Gastroesophageal sphincter (tissue), 4 donors: ENCODE results near the gene UROS. TPM values are rescaled to one million over a fixed set of nuclear protein-coding genes. Genes with fewer than 3 reads are reported as not detected.

Source experiments
- ATAC-seq: fragments of 150-250 bp; one replicate; pipeline ENCODE4 v1.9.1; 2016; ENCODE audit warnings: mild to moderate bottlenecking, moderate library complexity
- H3K27ac ChIP-seq, 4 donors: fragments of 200-600 bp; sonication (generic) in 3 of 4; 1 replicate in 3 of 4; 2 replicates in 1 of 4; pipeline ENCODE4 v1.5.1; 2016 to 2019
- H3K27me3 ChIP-seq: fragments of 200-600 bp; sonication (generic); one replicate; pipeline ENCODE4 v1.5.1; 2019
- H3K36me3 ChIP-seq, 2 donors: fragments of 200-600 bp; sonication (generic); one replicate each; pipeline ENCODE4 v1.5.1; 2019; ENCODE audit warnings: control low read depth in 1 of 2
- H3K4me1 ChIP-seq, 3 donors: fragments of 200-600 bp; sonication (generic); 1 replicate in 2 of 3; 2 replicates in 1 of 3; pipeline ENCODE4 v1.5.1; 2016 to 2019; ENCODE audit warnings: control low read depth in 2 of 3
- H3K4me3 ChIP-seq, 2 donors: fragments of 200-600 bp; sonication (generic); one replicate each; pipeline ENCODE4 v1.5.1; 2019; ENCODE audit warnings: mild to moderate bottlenecking in 1 of 2, moderate library complexity in 1 of 2
- H3K9me3 ChIP-seq, 3 donors: fragments of 200-600 bp; sonication (generic); one replicate each; pipeline ENCODE4 v1.5.1; 2017 to 2019; ENCODE audit warnings: control low read depth in 2 of 3
- EP300 ChIP-seq: sonication (generic); formaldehyde crosslinking; IDR thresholded peaks from one replicate; pipeline ENCODE4 v1.6.1; 2017; ENCODE audit warnings: antibody characterized with exemption, mild to moderate bottlenecking
- POLR2A ChIP-seq, 2 donors: fragments of 450-650 bp; IDR thresholded peaks; one replicate each; pipeline ENCODE4 v1.6.1; 2017; ENCODE audit warnings: antibody characterized with exemption in 2 of 2, mild to moderate bottlenecking in 2 of 2, moderate library complexity in 1 of 2
- POLR2AphosphoS5 ChIP-seq: sonication (generic); formaldehyde crosslinking; IDR thresholded peaks from one replicate; pipeline ENCODE4 v1.6.1; 2017; ENCODE audit warnings: antibody characterized with exemption
- WGBS, 2 donors: methylation state at CpG; one replicate each; pipeline ENCODE4 v1.1.5; 2018; ENCODE audit warnings: low coverage in 1 of 2; 5-methylcytosine and 5-hydroxymethylcytosine counted together
- total RNA-seq, 4 donors: library from RNA; depleted of rRNA; stranded (reverse); fragments of >200 nt; gene quantifications; one replicate each; pipeline ENCODE4 v1.1.0, GENCODE V29; 2016
- TF ChIP-seq, protein P1 (sequence below), 4 experiments: fragments of 200-600 bp in 2 of 4; fragments of 450-650 bp in 2 of 4; sonication (generic) in 1 of 4; IDR thresholded peaks; one replicate each; pipeline ENCODE4 v1.5.1; 2017 to 2019; ENCODE audit warnings: antibody characterized with exemption in 4 of 4, mild to moderate bottlenecking in 2 of 4, moderate library complexity in 2 of 4

Gene UROS
- total RNA-seq, 4 donors from 2014 or later: 25.3 to 64.0 (median 39.1) TPM

DNA sequence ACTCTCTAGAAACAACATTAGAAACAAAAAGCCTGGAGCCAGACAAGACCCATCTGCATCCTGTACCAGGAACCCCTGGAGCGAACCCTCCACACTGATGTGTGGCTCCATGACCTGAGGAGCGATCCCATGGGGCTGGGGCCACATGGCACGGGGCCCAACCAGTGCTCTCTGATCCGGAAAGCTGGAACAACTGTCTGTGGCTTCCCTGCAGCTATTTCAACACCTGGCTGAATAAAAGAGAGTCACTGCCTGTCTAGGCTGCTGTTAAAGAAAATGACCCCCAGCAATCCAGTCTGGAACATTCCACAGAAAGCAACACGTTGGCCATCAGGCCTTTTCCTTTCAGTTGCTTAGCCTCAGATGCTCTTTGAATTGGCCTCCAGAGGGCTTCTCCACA is 20.9 kb downstream of the UROS start:
- ATAC-seq: no peak
- WGBS, 2 donors: 75% methylated on average over 1 of the region's 5 CpGs; no CpG with 5 or more reads in 1 of the 2 donors
- peaks cover 0 to 98% of the 10 kb centered on the region in 2 donors for H3K36me3 ChIP-seq

DNA sequence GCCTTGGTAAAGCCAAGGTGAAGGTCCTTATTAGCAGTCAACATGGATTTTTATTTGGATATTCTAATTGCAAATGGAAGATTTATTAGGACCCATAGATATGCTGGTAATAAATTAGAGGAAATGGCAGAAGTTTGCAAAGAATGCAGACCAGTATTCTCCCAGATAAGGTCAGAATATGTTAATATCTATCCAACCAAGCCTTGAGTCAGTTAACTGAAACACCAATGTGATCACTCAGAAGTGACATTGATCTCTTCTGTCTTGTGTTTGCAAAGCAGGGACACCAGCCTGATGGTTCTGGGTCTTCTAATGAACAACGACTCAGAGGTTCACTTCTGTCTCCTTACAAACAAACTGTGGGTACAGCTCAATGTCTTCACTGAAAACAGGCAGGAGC is 21.5 kb downstream of the UROS start:
- H3K27me3 ChIP-seq: no peaks in the 10 kb centered on the region
- H3K4me1 ChIP-seq: no peaks in the 10 kb centered on the region
- no peak for ATAC-seq
- H3K27ac ChIP-seq: no peak overlapping the region
- WGBS, 2 donors: 91 to 100% methylated on average over 1 of the region's 1 CpG
- TF ChIP-seq POLR2A (IDR thresholded peaks at IDR 0.05) (no peak), EP300 (no peak), POLR2AphosphoS5 (no peak)
- TF ChIP-seq, protein P1, sequence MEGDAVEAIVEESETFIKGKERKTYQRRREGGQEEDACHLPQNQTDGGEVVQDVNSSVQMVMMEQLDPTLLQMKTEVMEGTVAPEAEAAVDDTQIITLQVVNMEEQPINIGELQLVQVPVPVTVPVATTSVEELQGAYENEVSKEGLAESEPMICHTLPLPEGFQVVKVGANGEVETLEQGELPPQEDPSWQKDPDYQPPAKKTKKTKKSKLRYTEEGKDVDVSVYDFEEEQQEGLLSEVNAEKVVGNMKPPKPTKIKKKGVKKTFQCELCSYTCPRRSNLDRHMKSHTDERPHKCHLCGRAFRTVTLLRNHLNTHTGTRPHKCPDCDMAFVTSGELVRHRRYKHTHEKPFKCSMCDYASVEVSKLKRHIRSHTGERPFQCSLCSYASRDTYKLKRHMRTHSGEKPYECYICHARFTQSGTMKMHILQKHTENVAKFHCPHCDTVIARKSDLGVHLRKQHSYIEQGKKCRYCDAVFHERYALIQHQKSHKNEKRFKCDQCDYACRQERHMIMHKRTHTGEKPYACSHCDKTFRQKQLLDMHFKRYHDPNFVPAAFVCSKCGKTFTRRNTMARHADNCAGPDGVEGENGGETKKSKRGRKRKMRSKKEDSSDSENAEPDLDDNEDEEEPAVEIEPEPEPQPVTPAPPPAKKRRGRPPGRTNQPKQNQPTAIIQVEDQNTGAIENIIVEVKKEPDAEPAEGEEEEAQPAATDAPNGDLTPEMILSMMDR (IDR thresholded peaks at IDR 0.05): no peak
- H3K36me3 ChIP-seq: peaks cover 0 to 98% of the 10 kb centered on the region in 2 donors
- H3K4me3 ChIP-seq: no peak overlapping the region
- H3K9me3 ChIP-seq: no peaks in the 10 kb centered on the region

More for the DNA sequence above, 20.9 kb downstream of the UROS start:
- Histone ChIP-seq H3K4me1 (no peaks in the 10 kb centered on the region), H3K4me3 (no peak overlapping the region), H3K27ac (no peak overlapping the region), H3K9me3 (no peaks in the 10 kb centered on the region), H3K27me3 (no peaks in the 10 kb centered on the region)
- TF ChIP-seq, protein P1 (IDR thresholded peaks at IDR 0.05): no peak
- TF ChIP-seq POLR2AphosphoS5 (no peak), POLR2A (IDR thresholded peaks at IDR 0.05) (no peak), EP300 (no peak)

DNA sequence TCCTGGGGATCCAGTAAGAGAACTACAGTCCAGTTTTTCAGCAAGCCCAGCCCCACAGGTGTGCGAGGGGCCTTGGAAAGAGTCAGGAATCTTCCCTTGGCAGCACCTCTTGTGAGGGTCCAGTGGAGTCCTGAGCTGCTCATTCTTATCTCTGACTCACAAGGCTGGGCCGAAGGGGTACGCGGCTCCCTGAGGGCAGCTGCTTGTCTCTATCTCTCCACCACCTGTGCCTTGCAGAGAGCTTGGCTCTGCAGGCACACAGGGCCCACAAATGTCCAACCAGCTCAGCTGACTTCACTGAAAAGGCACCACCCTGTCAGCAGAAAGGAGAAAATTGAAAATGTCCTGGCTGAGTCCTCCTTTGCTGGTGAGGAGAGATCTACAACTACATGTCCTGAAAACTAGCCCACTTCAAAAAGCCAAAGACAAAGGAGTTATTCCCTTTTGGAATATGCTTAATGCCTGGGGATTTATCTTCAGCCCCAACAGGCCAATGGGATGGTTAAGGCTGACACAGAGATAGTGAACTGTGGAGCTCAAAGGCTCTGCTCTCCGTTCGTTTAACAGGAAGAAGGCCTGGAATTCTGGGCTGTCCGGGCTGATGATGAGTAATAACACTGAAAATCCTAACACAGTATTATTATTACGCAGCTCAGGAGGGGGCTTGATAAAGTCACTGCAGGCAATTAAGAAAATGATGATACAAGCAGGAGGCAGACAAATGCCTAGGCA is 23.4 kb downstream of the UROS start:
- no peak overlapping the region for H3K27ac ChIP-seq
- WGBS, 2 donors: 73 to 89% methylated on average over 3 to 4 of the region's 8 CpGs
- ATAC-seq: no peak
- H3K27me3 ChIP-seq: no peaks in the 10 kb centered on the region
- no peaks in the 10 kb centered on the region for H3K4me1 ChIP-seq
- H3K4me3 ChIP-seq: no peak overlapping the region
- H3K9me3 ChIP-seq: no peaks in the 10 kb centered on the region
- TF ChIP-seq EP300: no peak
- TF ChIP-seq POLR2A (IDR thresholded peaks at IDR 0.05): no peak
- TF ChIP-seq, protein P1 (IDR thresholded peaks at IDR 0.05): no peak
- TF ChIP-seq POLR2AphosphoS5: no peak
- peaks cover 0 to 98% of the 10 kb centered on the region in 2 donors for H3K36me3 ChIP-seq

DNA sequence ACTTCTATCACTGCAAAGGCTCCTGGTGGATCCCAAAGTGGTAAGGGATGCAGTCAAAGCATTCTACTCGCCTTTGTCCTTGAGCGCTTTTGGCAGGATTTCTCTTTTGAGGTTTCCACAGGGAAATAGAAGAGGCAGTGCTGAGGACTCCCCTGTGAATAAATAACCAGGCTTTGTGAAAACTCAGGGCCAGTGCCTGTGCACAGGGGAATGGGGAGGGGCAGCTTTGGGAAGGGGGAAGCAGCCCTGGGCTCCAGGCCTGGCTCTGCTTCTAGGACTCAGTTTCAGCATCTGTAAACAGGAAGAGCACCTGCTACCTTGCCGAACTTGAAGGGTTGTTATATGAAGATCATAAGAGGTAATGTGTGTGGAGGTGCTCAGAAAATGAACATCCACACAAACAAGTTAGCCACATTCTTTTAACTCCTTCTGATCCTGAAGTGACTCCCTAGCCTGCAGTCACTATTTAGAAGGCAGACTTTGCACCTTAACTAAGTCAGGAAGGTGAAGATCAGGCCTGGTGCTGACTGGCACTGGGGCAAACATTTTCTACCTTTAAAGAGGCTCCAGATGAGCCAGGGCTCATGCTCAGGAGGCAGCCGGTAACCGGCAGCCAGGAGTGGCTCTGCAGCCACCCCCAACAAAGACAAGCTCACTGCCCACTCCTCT is 24.9 kb downstream of the UROS start:
- H3K4me3 ChIP-seq: no peak overlapping the region
- TF ChIP-seq POLR2AphosphoS5 (no peak), EP300 (no peak), POLR2A (IDR thresholded peaks at IDR 0.05) (no peak)
- TF ChIP-seq, protein P1 (IDR thresholded peaks at IDR 0.05): no peak
- H3K27ac ChIP-seq: no peak overlapping the region
- WGBS, 2 donors: 100% methylated on average over 1 of the region's 5 CpGs
- ATAC-seq: no peak
- no peaks in the 10 kb centered on the region for H3K27me3 ChIP-seq
- H3K9me3 ChIP-seq: no peaks in the 10 kb centered on the region
- H3K4me1 ChIP-seq: no peaks in the 10 kb centered on the region
- peaks cover 0 to 98% of the 10 kb centered on the region in 2 donors for H3K36me3 ChIP-seq

DNA sequence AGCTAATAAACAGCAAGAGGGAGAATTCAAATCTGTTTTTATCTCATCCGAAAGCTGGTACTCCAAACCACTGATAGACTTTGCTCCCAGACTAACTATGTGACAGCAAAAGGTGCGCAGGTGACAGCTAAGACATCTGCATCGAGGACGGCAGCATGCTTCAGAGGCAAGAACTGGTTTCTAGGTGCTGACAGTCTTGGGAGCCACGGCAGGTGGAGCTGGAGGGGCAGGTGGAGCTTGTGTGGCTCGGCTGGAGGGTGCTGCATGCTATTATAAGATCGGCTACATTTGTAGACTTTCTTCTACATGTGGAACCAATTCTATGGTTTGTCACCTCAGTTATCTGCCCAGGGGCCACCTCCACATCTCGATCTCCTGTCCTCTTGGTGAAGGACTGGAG is 25.6 kb downstream of the UROS start:
- Histone ChIP-seq H3K27ac (no peak overlapping the region), H3K36me3 (peaks cover 0 to 98% of the 10 kb centered on the region in 2 donors), H3K27me3 (no peaks in the 10 kb centered on the region), H3K4me1 (no peaks in the 10 kb centered on the region), H3K4me3 (no peak overlapping the region), H3K9me3 (no peaks in the 10 kb centered on the region)
- TF ChIP-seq POLR2A (IDR thresholded peaks at IDR 0.05): no peak
- TF ChIP-seq EP300: no peak
- TF ChIP-seq POLR2AphosphoS5: no peak
- TF ChIP-seq, protein P1 (IDR thresholded peaks at IDR 0.05): no peak
- 84 to 95% methylated on average over 6 to 7 of the region's 8 CpGs for WGBS, 2 donors
- no peak for ATAC-seq
